ENCODE data around the gene ABHD17A.

The ABHD17A gene

DNA sequence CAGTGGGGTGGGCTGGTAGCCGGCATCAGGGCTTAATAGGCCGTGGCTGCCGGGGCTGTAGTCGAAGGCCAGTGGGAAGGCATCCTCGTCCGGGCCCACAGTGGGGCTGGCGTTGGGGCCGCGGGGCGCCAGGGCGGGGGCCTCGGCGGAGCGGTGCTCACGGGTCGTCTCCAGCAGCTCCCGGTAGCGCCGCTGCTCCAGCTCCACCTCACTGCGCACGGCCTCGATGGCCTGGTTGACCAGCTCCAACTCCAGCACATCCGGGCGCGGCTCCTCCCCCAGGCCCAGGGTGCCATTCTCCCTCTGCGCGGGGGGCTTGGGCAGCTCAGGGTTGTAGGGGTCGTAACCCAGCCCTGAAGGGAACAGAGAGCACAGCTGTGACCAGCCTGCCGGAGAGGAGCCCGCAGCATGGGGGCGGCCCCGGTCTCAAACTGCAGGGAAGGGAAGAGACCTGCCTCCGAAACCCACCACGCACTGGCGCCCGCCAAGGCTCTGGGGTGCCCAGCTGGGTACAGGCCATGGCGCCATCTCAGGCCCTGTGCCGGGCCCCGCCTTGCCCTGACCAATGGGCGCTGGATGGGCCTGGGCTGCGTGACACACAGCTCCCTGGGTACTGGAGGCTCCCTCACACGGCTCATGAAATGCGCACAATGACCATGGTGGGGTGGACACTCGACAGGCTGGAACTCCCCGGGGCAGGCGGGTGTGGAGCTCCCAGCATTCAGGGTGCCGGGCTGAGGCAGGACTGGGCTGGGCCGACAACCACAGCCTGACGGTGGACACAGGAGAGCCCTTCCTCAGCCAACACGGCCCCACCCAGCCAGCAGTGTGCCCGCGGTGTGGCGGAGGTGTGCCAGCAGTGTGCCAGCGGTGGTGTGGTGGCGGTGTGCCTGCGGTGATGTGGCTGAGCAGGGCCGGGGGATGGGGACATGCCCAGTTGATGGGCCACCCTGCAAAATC is 56.7 kb downstream of the ABHD17A start:
- H3K4me3 ChIP-seq (ENCODE audit: low read depth, low read length), result no peak overlapping the region
- DNase-seq (ENCODE audit: low read depth), result no peak
- TF ChIP-seq, protein P1, sequence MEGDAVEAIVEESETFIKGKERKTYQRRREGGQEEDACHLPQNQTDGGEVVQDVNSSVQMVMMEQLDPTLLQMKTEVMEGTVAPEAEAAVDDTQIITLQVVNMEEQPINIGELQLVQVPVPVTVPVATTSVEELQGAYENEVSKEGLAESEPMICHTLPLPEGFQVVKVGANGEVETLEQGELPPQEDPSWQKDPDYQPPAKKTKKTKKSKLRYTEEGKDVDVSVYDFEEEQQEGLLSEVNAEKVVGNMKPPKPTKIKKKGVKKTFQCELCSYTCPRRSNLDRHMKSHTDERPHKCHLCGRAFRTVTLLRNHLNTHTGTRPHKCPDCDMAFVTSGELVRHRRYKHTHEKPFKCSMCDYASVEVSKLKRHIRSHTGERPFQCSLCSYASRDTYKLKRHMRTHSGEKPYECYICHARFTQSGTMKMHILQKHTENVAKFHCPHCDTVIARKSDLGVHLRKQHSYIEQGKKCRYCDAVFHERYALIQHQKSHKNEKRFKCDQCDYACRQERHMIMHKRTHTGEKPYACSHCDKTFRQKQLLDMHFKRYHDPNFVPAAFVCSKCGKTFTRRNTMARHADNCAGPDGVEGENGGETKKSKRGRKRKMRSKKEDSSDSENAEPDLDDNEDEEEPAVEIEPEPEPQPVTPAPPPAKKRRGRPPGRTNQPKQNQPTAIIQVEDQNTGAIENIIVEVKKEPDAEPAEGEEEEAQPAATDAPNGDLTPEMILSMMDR (IDR thresholded peaks at IDR 0.05; ENCODE audit: insufficient read depth, low read depth, low read length, missing control alignments), result no peak

DNA sequence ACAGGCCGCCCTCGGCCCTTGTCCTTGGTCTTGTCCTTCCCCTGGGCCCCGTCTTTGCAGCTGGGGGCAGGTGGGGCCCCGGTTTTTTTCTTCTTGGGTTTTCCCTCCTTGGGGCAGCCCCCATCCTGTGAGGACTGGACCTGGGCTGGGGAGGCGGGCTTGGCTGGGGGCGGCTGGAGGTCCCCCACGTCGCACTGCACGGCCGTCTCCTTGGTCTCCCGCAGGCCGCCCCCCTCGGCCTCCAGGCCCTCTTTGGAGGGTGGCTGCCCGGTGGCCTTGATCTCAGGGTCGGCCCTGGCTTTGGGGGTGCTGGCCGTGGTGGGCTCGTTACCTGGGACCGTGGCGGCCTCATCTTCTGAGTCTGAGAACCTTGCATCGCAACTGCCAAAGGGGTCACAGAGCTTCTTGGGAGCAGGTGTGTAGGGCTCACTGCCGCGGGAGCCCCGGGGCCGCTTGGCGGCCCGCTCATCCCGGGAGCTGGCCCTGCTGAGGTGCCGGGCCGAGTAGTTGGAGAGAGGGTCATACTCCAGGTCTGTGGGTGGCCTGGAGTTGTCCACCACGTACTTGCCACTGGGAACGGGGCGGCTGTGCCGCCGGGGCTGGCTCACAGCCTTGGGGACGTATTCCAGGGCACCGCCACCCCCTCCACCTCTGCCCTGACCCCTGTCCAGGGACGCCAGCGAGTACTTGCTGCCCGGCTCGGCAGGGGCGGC is 57.6 kb downstream of the ABHD17A start:
- TF ChIP-seq, protein P1 (IDR thresholded peaks at IDR 0.05; ENCODE audit: insufficient read depth, low read depth, low read length, missing control alignments), result no peak
- no peak overlapping the region for H3K4me3 ChIP-seq (ENCODE audit: low read depth, low read length)
- DNase-seq (ENCODE audit: low read depth), result no peak
